NB4 (cell line): ENCODE results near the gene PADI2.

Experiments
- DNase-seq: peaks from one replicate; pipeline ENCODE4 v3.0.0; 2010; ENCODE audit warnings: low read depth
- H3K4me3 ChIP-seq: one replicate; pipeline ENCODE4 v1.5.1; 2011; ENCODE audit warnings: mild to moderate bottlenecking, low read depth, low read length, moderate library complexity
- CTCF ChIP-seq: IDR thresholded peaks from one replicate; pipeline ENCODE4 v1.5.1; 2012; ENCODE audit warnings: low read depth, low read length
- MYC ChIP-seq: IDR thresholded peaks from 2 replicates; pipeline ENCODE4 v1.6.1; 2011; ENCODE audit warnings: low read depth, low read length
- POLR2A ChIP-seq: IDR thresholded peaks from 2 replicates; pipeline ENCODE4 v1.6.1; 2011; ENCODE audit warnings: mild to moderate bottlenecking; ENCODE audit not compliant: insufficient read length; ENCODE audit errors: extremely low read depth
- TF ChIP-seq, protein P1 (sequence below): IDR thresholded peaks from 2 replicates; pipeline ENCODE4 v1.6.1; 2011; ENCODE audit warnings: low read depth, low read length

Gene PADI2

DNA sequence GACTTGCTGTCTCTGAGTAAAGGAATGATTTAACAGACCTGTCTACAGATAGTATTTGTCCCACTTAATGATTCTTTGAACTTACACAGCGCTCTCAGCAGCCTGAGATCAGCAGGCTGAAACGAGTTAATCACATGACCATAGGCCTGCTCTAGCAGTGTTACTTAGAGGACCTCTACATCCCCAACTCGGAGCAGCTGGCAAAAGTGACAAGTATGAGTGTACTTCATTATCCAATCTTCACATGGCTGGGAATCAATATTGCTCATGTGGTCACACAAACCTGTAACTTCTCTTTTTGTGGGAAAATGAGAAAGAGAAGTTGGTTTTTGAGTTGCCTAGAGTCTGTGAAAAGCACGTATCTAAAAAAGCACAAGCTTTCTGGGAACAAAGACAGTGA is 96.1 kb downstream of the PADI2 start:
- no peak overlapping the region for H3K4me3 ChIP-seq
- peak; percentile 46 for DNase-seq
- no peak for TF ChIP-seq CTCF
- TF ChIP-seq MYC, result no peak
- TF ChIP-seq, protein P1, sequence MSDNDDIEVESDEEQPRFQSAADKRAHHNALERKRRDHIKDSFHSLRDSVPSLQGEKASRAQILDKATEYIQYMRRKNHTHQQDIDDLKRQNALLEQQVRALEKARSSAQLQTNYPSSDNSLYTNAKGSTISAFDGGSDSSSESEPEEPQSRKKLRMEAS, result no peak
- no peak for TF ChIP-seq POLR2A

- no peak for DNase-seq
- H3K4me3 ChIP-seq, result no peak overlapping the region
- no peak for TF ChIP-seq CTCF
- no peak for TF ChIP-seq MYC
- TF ChIP-seq POLR2A, result no peak
- TF ChIP-seq, protein P1, result no peak
These were observed 97.4 kb downstream of the PADI2 start for GRCh38 chr1:17021896-17022295.

DNA sequence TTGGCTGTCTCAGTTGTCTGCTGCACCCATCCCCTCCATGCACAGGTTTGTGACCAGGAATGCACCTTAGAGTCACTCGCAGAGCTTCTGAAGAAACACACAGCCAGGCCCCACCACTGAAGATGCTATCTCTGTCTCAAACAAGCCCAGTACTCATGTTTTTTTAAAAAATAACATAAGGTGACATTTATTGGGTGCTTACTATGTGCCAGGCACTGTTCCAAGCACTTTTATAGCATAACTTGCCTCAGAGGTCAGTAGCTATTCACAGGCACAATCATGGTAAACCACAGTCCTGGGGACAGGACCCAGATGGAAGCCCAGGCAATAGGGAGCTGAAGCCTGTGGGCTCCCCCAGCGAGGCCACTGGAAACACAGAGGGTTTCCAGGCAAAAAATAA is 98.7 kb downstream of the PADI2 start:
- DNase-seq, result no peak
- no peak for TF ChIP-seq POLR2A
- no peak for TF ChIP-seq CTCF
- TF ChIP-seq, protein P1, result no peak
- no peak for TF ChIP-seq MYC
- no peak overlapping the region for H3K4me3 ChIP-seq

DNA sequence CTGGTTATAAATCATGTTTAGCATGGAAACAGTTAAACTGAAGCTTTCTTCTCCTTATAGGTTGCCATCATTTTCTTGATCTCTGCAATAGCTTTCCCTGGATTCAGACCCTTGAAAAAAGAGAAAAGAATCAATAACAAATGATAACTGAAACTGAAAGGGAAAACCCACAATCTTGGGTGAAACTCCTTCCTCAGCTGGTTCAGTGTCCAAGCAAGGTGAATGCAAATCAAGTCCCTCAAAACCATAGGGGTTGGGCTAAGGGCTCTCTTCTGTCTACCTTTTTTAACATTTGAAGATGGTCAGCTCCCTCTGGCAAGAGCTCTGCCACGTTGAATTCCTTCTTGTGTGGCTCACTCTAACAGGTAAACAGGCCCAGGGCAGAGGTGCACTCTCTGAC is 100.4 kb downstream of the PADI2 start:
- no peak for DNase-seq
- no peak overlapping the region for H3K4me3 ChIP-seq
- TF ChIP-seq POLR2A (no peak), CTCF (no peak), MYC (no peak)
- TF ChIP-seq, protein P1, result no peak

- TF ChIP-seq, protein P1, result no peak
- H3K4me3 ChIP-seq, result no peak overlapping the region
- no peak for DNase-seq
These were observed 101.8 kb downstream of the PADI2 start for GRCh38 chr1:17017435-17017834.
